Esophagus squamous epithelium (tissue), 4 donors: ENCODE measurements around the gene COL20A1.

Experiments
- POLR2A ChIP-seq, 4 donors: fragments of 450-650 bp; IDR thresholded peaks; one replicate each; pipeline ENCODE4 v1.6.1; 2017; ENCODE audit warnings: antibody characterized with exemption in 4 of 4, mild to moderate bottlenecking in 4 of 4, moderate library complexity in 3 of 4
- TF ChIP-seq, protein P1 (sequence below), 6 experiments: fragments of 450-650 bp in 4 of 6; fragments of 200-600 bp in 2 of 6; sonication (generic) in 2 of 6; IDR thresholded peaks; one replicate each; pipeline ENCODE4 v1.5.1; 2016 to 2019; ENCODE audit warnings: antibody characterized with exemption in 6 of 6, mild to moderate bottlenecking in 4 of 6, moderate library complexity in 4 of 6

DNA sequence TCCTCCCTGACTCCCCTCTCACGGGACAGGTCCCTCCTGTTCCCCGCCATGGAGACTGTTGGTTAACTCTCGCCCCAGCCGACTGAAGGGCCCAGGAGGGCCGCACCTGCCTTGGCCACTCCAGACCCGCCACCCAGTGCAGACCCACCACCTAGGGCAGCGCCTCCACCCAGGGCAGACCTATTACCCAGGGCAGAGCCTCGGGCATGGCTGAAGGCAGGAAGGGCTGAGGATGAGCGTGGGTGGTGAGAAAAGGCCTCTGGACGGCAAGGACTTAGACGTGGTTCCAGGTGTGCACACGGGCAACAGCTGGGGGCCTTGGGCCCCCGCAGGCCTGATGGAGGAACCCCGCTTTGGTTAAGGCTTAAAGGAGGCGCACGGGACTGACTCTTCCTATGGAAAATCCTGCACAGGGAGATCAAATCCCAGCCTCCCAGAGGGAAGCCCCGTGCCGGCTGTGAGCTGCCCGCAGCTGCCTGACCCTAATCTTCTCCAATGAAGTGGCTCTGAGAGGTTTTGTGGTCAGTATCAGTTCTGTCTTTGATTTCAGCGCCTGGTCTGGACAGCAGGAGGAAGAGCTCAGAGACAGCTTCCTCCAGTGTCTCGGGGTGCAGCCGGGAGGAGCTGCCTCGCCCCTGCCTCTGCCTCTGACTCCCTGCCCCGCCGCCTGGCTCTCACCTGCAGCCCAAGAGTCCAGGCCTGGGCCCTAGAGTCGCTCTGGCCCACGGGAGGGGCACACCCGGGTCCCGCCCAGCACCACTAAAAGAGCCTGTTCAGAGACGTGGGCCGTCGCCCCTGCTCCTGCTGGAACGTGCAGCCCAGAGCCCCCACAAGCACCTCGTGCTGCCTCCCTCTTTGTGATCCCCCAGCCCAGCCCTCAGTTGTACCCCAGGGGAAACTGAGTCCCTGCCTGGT, 80.2 kb downstream of the COL20A1 start:
- TF ChIP-seq, protein P1, sequence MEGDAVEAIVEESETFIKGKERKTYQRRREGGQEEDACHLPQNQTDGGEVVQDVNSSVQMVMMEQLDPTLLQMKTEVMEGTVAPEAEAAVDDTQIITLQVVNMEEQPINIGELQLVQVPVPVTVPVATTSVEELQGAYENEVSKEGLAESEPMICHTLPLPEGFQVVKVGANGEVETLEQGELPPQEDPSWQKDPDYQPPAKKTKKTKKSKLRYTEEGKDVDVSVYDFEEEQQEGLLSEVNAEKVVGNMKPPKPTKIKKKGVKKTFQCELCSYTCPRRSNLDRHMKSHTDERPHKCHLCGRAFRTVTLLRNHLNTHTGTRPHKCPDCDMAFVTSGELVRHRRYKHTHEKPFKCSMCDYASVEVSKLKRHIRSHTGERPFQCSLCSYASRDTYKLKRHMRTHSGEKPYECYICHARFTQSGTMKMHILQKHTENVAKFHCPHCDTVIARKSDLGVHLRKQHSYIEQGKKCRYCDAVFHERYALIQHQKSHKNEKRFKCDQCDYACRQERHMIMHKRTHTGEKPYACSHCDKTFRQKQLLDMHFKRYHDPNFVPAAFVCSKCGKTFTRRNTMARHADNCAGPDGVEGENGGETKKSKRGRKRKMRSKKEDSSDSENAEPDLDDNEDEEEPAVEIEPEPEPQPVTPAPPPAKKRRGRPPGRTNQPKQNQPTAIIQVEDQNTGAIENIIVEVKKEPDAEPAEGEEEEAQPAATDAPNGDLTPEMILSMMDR (IDR thresholded peaks at IDR 0.05), result no peak
- no peak for TF ChIP-seq POLR2A (IDR thresholded peaks at IDR 0.05)
